Measurements from ENCODE around the gene TTN.

Gene TTN

DNA sequence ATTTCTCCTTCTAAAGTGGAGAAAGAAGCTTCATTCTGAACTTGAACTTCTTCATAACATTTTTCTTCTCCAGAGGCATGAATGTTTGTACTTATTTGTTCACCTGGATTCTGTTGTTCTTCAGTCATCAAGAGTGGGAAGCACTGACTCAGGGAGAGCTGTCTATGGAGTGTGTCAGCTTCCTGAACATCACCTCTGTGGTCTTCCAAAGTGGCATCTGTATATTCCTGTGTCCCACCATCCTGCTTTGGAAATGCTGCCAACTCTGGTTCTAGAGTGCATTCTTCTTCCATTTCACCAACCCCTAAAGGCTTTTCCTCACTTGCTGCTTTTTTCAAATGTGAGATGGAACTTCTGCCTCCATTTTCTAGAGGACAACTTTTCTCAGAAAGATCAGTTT, 59.5 kb downstream of the TTN start:
- DNase-seq (ENCODE audit: low spot score): no peak
- TF ChIP-seq, protein P1, sequence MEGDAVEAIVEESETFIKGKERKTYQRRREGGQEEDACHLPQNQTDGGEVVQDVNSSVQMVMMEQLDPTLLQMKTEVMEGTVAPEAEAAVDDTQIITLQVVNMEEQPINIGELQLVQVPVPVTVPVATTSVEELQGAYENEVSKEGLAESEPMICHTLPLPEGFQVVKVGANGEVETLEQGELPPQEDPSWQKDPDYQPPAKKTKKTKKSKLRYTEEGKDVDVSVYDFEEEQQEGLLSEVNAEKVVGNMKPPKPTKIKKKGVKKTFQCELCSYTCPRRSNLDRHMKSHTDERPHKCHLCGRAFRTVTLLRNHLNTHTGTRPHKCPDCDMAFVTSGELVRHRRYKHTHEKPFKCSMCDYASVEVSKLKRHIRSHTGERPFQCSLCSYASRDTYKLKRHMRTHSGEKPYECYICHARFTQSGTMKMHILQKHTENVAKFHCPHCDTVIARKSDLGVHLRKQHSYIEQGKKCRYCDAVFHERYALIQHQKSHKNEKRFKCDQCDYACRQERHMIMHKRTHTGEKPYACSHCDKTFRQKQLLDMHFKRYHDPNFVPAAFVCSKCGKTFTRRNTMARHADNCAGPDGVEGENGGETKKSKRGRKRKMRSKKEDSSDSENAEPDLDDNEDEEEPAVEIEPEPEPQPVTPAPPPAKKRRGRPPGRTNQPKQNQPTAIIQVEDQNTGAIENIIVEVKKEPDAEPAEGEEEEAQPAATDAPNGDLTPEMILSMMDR (IDR thresholded peaks at IDR 0.05; ENCODE audit: borderline replicate concordance, control extremely low read depth, extremely low read depth, insufficient read depth, missing control alignments): no peak
- in situ Hi-C loops (cut with MboI; ENCODE audit: low sequenced_read_pairs, unreplicated experiment): no loop called here

DNA sequence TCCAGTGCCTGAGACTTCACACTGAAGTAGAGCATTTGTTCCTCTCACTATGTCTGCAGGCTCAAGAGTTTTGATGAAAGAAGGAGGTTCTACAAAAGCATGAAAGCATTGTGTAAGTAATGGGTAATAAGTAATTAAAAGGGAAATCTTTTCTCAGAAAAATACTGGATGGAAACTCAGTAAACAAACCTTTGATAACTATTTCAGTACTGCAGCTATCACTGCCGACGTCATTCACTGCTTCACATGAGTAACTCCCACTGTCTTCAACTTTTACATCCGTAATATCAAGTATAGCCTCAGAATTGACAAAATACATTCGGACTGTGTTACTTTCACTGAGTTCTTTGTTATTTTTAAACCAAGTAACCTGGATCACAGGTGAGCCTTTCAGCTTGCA, 72.7 kb downstream of the TTN start:
- TF ChIP-seq, protein P1 (IDR thresholded peaks at IDR 0.05; ENCODE audit: borderline replicate concordance, control extremely low read depth, extremely low read depth, insufficient read depth, missing control alignments): no peak
- in situ Hi-C loops (cut with MboI; ENCODE audit: low sequenced_read_pairs, unreplicated experiment): no loop called here
- DNase-seq (ENCODE audit: low spot score): no peak

DNA sequence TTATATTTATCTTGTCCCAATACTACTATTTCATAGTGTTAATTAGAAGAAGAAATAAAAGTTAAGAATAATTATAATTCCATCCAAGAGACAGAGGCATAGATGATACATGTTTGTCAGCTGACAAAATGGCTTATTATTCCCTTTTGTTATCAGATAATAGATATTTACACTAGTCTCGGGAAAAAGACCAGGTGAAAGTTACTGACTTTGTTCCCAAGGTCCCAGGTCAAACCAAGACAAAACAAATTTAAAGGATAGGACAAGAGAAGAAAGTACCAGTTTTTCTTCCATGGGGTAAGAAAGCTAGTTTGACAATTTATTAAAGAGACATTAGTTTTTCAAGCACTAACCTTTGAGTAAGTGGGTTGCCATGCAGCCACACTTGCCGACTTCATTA, 73.2 kb downstream of the TTN start:
- TF ChIP-seq, protein P1 (IDR thresholded peaks at IDR 0.05; ENCODE audit: borderline replicate concordance, control extremely low read depth, extremely low read depth, insufficient read depth, missing control alignments): no peak
- DNase-seq (ENCODE audit: low spot score): no peak
- in situ Hi-C loops (cut with MboI; ENCODE audit: low sequenced_read_pairs, unreplicated experiment): no loop called here

DNA sequence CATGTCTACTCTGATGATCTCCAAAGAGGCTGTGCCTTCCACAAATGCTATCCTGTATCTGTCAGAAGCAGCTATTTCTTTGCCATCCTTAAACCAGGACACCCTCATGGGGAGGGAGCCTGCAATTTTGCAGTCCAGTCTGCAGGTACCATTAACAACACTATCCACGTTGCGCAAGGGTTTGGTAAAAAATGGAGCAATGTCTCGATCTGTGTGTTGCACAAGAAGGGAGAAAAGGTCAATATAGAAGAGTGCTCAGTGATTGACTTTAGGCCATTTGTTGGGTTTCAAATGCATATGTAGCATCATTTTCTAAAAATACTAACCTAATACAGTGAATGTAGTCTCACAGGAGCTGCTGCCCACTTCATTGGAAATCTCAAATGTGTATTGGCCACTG, 74.3 kb downstream of the TTN start:
- in situ Hi-C loops (cut with MboI; ENCODE audit: low sequenced_read_pairs, unreplicated experiment): no loop called here
- DNase-seq (ENCODE audit: low spot score): no peak
- TF ChIP-seq, protein P1 (IDR thresholded peaks at IDR 0.05; ENCODE audit: borderline replicate concordance, control extremely low read depth, extremely low read depth, insufficient read depth, missing control alignments): no peak

DNA sequence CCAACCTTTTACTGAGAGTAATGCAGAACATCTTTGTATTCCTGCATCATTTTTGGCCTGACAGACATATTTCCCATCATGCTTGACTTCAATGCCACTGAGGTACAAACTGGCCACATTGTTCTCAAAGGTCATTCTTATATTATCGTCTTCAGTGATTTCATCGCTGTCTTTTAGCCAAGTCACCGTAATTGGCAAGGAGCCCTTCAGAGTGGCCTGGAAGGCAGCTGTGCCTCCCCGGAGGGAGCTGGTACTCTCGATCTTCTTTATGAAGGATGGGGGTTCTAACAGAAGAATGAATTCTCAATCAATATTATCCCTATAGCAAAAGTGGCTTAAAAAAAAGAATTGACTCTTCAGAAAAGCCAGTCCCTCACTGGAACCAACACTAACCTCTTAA, 75.9 kb downstream of the TTN start:
- TF ChIP-seq, protein P1 (IDR thresholded peaks at IDR 0.05; ENCODE audit: borderline replicate concordance, control extremely low read depth, extremely low read depth, insufficient read depth, missing control alignments): no peak
- no peak for DNase-seq (ENCODE audit: low spot score)
- in situ Hi-C loops (cut with MboI; ENCODE audit: low sequenced_read_pairs, unreplicated experiment): no loop called here

DNA sequence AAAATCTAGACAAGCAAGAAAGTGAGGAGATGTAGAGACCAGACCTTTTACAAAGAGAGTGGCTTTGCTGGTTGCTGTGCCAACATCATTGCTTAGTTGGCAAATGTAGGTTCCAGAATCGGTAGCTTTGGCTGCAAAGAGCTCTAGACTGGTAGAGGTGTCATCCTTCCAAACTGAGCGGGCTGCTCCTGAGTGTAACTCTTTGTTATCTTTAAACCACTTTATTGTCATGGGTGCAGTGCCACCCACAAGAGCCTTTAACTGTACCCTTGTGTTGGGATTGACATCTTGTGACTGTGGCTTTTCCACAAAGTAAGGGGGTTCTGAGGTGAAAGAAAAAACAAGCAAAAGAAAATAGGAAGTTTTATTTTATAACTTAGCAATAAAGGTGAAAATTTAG, 77.2 kb downstream of the TTN start:
- no peak for DNase-seq (ENCODE audit: low spot score)
- TF ChIP-seq, protein P1 (IDR thresholded peaks at IDR 0.05; ENCODE audit: borderline replicate concordance, control extremely low read depth, extremely low read depth, insufficient read depth, missing control alignments): no peak
- in situ Hi-C loops (cut with MboI; ENCODE audit: low sequenced_read_pairs, unreplicated experiment): no loop called here

DNA sequence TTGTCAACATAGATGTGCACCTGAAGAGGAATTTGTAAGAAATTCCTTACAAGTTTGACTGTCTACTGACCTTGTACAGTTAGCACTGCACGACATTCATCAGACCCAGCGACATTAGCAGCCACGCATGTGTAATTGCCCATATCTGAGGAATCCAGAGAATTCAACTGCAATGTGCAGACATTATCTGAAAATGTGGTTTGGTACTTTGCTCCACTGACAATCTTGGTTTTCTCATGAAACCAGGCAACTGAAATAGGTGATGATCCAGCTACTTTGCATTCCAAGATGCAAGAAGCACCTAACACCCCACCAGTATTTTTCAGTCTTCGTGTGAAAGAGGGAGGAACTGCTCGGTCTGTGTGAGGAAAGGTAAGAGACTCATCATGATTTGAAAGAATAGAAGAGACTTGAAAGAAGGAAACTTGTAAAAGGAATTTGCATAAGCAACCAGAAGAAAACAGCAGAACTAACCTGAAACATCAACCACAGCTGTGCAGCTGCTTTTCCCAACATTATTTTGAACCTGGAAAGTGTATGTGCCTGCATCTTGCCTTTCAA, 83.4 kb downstream of the TTN start:
- in situ Hi-C loops (cut with MboI; ENCODE audit: low sequenced_read_pairs, unreplicated experiment): no loop called here
- TF ChIP-seq, protein P1 (IDR thresholded peaks at IDR 0.05; ENCODE audit: borderline replicate concordance, control extremely low read depth, extremely low read depth, insufficient read depth, missing control alignments): no peak
- DNase-seq (ENCODE audit: low spot score): no peak
